Astrocyte of the spinal cord (primary cell): ENCODE results near the gene SETD1A.
A peak's percentile ranks its signal among the peaks of the same experiment; 100 is the strongest.
"Not testable (repeated sequence)": the region's sequence is repeated elsewhere in the genome, so short reads cannot be mapped to it uniquely, and the experiment has no call there.

Experiments
- DNase-seq: peaks from one replicate; pipeline ENCODE4 v3.0.0; 2011; ENCODE audit warnings: low read depth, low spot score
- H3K4me3 ChIP-seq: 2 replicates; pipeline ENCODE4 v1.5.1; 2011; ENCODE audit warnings: low read depth, mild to moderate bottlenecking, low read length, moderate library complexity
- CTCF ChIP-seq: IDR thresholded peaks from 2 replicates; pipeline ENCODE4 v1.5.1; 2012; ENCODE audit warnings: low read depth, mild to moderate bottlenecking, low read length, inconsistent platforms
- in situ Hi-C: cut with HindIII; loops from 2 replicates; pipeline ENCODE4 v1.10.0; 2017; ENCODE audit warnings: low sequenced_read_pairs

Gene SETD1A

GRCh38 chr16:31016018-31016417 lies 58.5 kb downstream of the SETD1A start:
- DNase-seq: no peak
- peak; percentile 19 for TF ChIP-seq CTCF
- in situ Hi-C loops: no loop called here
- no peak overlapping the region for H3K4me3 ChIP-seq

- H3K4me3 ChIP-seq, DNase-seq, in situ Hi-C loops: not testable (repeated sequence)
These were observed 60.2 kb downstream of the SETD1A start for GRCh38 chr16:31017756-31018155.

GRCh38 chr16:31020536-31020935 lies 63.0 kb downstream of the SETD1A start:
- in situ Hi-C loops: no loop called here
- TF ChIP-seq CTCF: no peak
- DNase-seq: no peak
- H3K4me3 ChIP-seq: no peak overlapping the region

- no peak overlapping the region for H3K4me3 ChIP-seq
- DNase-seq: no peak
- no peak for TF ChIP-seq CTCF
- in situ Hi-C loops: no loop called here
These were observed 65.1 kb downstream of the SETD1A start for GRCh38 chr16:31022544-31023251.

- H3K4me3 ChIP-seq: no peak overlapping the region
- in situ Hi-C loops: no loop called here
- no peak for DNase-seq
- TF ChIP-seq CTCF: no peak
These were observed 65.7 kb downstream of the SETD1A start for GRCh38 chr16:31023252-31023602.

- in situ Hi-C loops: no loop called here
- no peak for DNase-seq
These were observed 66.2 kb downstream of the SETD1A start for GRCh38 chr16:31023627-31024226.

More at GRCh38 chr16:31023627-31024226, 66.2 kb downstream of the SETD1A start:
- TF ChIP-seq CTCF: no peak
- H3K4me3 ChIP-seq: no peak overlapping the region
